ENCODE data around the gene CLCN2. TPM values are rescaled to one million over a fixed set of nuclear protein-coding genes. Genes with fewer than 3 reads are reported as not detected.

The CLCN2 gene
- total RNA-seq, 6 experiments from 2014 or later = 1.8 to 2.9 (median 2.5) TPM

DNA sequence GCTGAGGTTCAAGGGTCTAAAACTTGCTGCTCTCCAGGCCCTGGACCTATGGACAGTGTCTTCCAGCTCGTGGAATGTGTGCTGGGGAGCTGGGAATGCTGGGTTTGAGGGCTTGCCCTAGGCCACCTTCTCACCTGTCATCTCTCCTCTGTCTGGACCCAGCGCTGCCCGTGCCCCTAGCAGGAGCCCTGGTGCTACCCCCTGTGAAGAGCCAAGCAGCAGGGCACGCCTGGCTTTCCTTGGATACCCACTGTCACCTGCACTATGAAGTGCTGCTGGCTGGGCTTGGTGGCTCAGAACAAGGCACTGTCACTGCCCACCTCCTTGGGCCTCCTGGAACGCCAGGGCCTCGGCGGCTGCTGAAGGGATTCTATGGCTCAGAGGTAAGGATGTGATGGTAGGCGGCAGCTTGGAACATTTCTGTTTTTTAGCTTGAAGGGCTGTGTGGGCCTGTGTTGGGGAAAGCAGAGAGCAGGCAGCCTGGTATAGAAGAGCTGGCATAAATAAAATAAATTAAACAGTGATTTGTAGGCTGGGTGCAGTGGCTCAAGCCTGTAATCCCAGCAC is 23.5 kb upstream of the CLCN2 start:
- ATAC-seq (no peak), DNase-seq (peak in 1 of 3 donors; percentile 42)
- TF ChIP-seq, protein P1, sequence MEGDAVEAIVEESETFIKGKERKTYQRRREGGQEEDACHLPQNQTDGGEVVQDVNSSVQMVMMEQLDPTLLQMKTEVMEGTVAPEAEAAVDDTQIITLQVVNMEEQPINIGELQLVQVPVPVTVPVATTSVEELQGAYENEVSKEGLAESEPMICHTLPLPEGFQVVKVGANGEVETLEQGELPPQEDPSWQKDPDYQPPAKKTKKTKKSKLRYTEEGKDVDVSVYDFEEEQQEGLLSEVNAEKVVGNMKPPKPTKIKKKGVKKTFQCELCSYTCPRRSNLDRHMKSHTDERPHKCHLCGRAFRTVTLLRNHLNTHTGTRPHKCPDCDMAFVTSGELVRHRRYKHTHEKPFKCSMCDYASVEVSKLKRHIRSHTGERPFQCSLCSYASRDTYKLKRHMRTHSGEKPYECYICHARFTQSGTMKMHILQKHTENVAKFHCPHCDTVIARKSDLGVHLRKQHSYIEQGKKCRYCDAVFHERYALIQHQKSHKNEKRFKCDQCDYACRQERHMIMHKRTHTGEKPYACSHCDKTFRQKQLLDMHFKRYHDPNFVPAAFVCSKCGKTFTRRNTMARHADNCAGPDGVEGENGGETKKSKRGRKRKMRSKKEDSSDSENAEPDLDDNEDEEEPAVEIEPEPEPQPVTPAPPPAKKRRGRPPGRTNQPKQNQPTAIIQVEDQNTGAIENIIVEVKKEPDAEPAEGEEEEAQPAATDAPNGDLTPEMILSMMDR (IDR thresholded peaks at IDR 0.05) = no peak
- no peak for TF ChIP-seq POLR2A (IDR thresholded peaks at IDR 0.05)
- H3K4me1 ChIP-seq = peaks cover 0 to 8% (median 0%) of the 10 kb centered on the region in 4 donors
- no peak overlapping the region for H3K27ac ChIP-seq
- no peaks in the 10 kb centered on the region for H3K9me3 ChIP-seq
- peaks cover 0 to 25% (median 3%) of the 10 kb centered on the region in 4 donors for H3K36me3 ChIP-seq
- no CpG with 5 or more reads among the region's 8 CpGs for WGBS (ENCODE audit: insufficient coverage, low coverage, low lambda C conversion rate, missing lambda C conversion rate)
- intact Hi-C loops (cut with DNase I) = no loop called here
- H3K4me3 ChIP-seq = no peak overlapping the region
- H3K27me3 ChIP-seq = no peaks in the 10 kb centered on the region

DNA sequence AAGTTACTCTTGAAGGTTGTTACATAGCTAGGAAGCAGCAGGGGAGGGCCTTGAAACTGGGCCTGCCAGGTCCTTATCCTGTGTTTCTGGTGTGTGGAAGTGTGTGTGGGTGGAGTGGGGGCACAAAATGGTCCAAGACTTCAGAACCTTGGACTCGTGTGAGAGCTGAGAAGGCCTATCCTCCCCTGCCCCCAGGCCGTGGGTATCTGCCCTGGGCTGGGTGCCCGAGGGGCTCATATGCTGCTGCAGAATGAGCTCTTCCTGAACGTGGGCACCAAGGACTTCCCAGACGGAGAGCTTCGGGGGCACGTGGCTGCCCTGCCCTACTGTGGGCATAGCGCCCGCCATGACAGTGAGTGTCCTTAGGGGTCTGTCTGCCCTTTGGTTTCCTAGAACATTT is 22.9 kb upstream of the CLCN2 start:
- ATAC-seq (no peak), DNase-seq (peak in 1 of 3 donors; percentile 40)
- no CpG with 5 or more reads among the region's 9 CpGs for WGBS (ENCODE audit: insufficient coverage, low coverage, low lambda C conversion rate, missing lambda C conversion rate)
- TF ChIP-seq, protein P1 (IDR thresholded peaks at IDR 0.05) = no peak
- TF ChIP-seq POLR2A (IDR thresholded peaks at IDR 0.05) = no peak
- Histone ChIP-seq H3K36me3 (peaks cover 0 to 25% (median 3%) of the 10 kb centered on the region in 4 donors), H3K4me3 (no peak overlapping the region), H3K9me3 (no peaks in the 10 kb centered on the region), H3K27me3 (no peaks in the 10 kb centered on the region), H3K27ac (no peak overlapping the region), H3K4me1 (peaks cover 0 to 8% (median 0%) of the 10 kb centered on the region in 4 donors)
- intact Hi-C loops (cut with DNase I) = no loop called here

DNA sequence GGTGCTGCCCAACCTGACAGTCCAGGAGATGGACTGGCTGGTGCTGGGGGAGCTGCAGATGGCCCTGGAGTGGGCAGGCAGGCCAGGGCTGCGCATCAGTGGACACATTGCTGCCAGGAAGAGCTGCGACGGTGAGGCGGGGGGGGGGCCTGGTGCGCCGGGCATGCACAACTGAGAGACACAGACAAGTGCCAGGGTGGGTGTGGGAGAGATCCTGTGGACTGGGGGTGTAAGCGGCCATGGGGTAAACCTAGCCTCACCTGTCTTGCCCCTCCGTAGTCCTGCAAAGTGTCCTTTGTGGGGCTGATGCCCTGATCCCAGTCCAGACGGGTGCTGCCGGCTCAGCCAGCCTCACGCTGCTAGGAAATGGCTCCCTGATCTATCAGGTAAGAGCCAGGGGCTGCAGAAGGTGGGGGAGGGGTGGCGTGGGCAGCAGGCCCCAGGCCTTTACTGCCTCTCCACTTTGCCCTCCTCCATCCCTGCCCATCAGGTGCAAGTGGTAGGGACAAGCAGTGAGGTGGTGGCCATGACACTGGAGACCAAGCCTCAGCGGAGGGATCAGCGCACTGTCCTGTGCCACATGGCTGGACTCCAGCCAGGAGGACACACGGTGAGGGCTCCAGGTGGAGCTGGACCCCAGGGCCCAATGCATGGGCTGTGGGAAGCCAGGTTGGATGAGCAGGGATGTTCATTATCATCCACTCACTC is 21.8 kb upstream of the CLCN2 start:
- DNase-seq (peak in 1 of 3 donors; percentile 45), ATAC-seq (no peak)
- 86% methylated on average over 1 of the region's 15 CpGs for WGBS (ENCODE audit: insufficient coverage, low coverage, low lambda C conversion rate, missing lambda C conversion rate)
- intact Hi-C loops (cut with DNase I) = no loop called here
- Histone ChIP-seq H3K4me1 (peaks cover 0 to 8% (median 0%) of the 10 kb centered on the region in 4 donors), H3K4me3 (no peak overlapping the region), H3K9me3 (no peaks in the 10 kb centered on the region), H3K27ac (no peak overlapping the region), H3K36me3 (peaks cover 0 to 25% (median 3%) of the 10 kb centered on the region in 4 donors), H3K27me3 (no peaks in the 10 kb centered on the region)
- TF ChIP-seq POLR2A (IDR thresholded peaks at IDR 0.05) = no peak
- TF ChIP-seq, protein P1 (IDR thresholded peaks at IDR 0.05) = no peak

DNA sequence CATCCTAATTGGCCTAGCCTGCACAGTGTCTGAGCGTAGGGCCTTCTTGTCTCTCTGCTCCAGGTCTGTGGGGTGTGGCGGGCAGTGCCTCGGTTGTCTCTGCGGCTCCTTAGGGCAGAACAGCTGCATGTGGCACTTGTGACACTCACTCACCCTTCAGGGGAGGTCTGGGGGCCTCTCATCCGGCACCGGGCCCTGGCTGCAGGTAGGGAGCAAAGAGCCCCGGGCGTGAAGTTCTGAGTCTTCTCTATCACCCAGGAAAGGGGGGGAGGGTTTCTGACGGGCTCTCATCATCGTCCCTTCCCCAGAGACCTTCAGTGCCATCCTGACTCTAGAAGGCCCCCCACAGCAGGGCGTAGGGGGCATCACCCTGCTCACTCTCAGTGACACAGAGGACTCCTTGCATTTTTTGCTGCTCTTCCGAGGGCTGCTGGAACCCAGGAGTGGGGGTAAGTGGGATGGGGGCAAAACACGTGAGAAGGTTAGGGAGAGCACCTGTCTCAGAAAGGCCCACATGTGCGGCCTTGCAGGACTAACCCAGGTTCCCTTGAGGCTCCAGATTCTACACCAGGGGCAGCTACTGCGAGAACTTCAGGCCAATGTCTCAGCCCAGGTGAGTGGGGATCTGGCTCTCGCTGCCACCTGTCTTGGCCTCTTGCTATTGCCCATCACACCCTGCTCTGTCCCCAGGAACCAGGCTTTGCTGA is 21.1 kb upstream of the CLCN2 start:
- ATAC-seq (no peak), DNase-seq (no peak)
- WGBS (ENCODE audit: insufficient coverage, low coverage, low lambda C conversion rate, missing lambda C conversion rate) = 98% methylated on average over 5 of the region's 16 CpGs
- H3K27me3 ChIP-seq = no peaks in the 10 kb centered on the region
- no peak overlapping the region for H3K4me3 ChIP-seq
- intact Hi-C loops (cut with DNase I) = no loop called here
- H3K4me1 ChIP-seq = peaks cover 0 to 8% (median 0%) of the 10 kb centered on the region in 4 donors
- H3K36me3 ChIP-seq = peaks cover 0 to 21% (median 3%) of the 10 kb centered on the region in 4 donors
- no peak overlapping the region for H3K27ac ChIP-seq
- no peaks in the 10 kb centered on the region for H3K9me3 ChIP-seq
- no peak for TF ChIP-seq POLR2A (IDR thresholded peaks at IDR 0.05)
- TF ChIP-seq, protein P1 (IDR thresholded peaks at IDR 0.05) = no peak
